ENCODE results near the gene SLC24A3.

SLC24A3 gene

DNA sequence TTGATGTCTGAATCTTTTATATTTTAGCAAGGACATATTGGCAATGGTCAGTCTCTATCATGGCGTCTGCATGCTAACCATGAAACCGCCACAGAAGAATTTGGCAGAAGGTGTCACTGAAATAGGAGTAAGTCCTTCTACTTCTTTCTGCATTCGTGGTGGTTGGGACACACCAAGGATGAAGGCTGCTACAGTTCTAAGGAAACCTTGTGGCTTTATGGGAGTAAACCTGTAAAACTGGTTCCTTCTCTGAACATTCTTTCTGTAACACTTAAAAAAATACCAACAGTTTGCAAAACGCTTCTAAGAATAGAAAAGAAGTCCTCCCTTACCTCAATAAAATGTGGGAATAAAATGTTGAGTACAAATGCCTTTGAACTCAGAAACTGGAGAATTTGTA is 195.3 kb downstream of the SLC24A3 start:
- peak; percentile 61 for DNase-seq (ENCODE audit: low read depth)
- H3K4me3 ChIP-seq (ENCODE audit: low read depth, low read length) = no peak overlapping the region
- TF ChIP-seq, protein P1, sequence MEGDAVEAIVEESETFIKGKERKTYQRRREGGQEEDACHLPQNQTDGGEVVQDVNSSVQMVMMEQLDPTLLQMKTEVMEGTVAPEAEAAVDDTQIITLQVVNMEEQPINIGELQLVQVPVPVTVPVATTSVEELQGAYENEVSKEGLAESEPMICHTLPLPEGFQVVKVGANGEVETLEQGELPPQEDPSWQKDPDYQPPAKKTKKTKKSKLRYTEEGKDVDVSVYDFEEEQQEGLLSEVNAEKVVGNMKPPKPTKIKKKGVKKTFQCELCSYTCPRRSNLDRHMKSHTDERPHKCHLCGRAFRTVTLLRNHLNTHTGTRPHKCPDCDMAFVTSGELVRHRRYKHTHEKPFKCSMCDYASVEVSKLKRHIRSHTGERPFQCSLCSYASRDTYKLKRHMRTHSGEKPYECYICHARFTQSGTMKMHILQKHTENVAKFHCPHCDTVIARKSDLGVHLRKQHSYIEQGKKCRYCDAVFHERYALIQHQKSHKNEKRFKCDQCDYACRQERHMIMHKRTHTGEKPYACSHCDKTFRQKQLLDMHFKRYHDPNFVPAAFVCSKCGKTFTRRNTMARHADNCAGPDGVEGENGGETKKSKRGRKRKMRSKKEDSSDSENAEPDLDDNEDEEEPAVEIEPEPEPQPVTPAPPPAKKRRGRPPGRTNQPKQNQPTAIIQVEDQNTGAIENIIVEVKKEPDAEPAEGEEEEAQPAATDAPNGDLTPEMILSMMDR (IDR thresholded peaks at IDR 0.05; ENCODE audit: low read depth, low read length) = no peak
- TF ChIP-seq MYC (IDR thresholded peaks at IDR 0.05; ENCODE audit: low read depth, low read length) (no peak), POLR2A (IDR thresholded peaks at IDR 0.05; ENCODE audit: extremely low read depth, insufficient read length) (no peak)
- TF ChIP-seq, protein P2, sequence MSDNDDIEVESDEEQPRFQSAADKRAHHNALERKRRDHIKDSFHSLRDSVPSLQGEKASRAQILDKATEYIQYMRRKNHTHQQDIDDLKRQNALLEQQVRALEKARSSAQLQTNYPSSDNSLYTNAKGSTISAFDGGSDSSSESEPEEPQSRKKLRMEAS (IDR thresholded peaks at IDR 0.05; ENCODE audit: low read depth, low read length) = no peak

DNA sequence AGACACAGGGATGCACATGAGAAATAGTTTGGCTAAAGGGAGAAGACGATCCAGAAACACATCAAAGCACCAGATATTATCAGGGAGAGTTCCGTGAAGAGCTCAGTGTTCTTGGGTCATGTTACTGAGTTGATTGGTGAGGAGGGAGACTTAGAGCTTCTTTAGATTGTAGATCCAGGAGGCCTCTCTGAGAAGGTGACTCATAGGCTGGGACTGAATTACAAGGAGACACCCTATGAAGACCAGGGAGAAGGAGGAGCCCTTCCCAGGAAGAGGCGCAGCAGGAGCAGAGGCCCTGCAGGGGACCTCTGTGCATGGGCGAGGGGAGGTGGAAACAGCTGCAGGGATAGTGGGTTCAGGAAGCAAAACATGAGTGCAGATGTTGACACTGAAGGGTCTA is 196.5 kb downstream of the SLC24A3 start:
- no peak for DNase-seq (ENCODE audit: low read depth)
- TF ChIP-seq POLR2A (IDR thresholded peaks at IDR 0.05; ENCODE audit: extremely low read depth, insufficient read length) = no peak
- TF ChIP-seq, protein P2 (IDR thresholded peaks at IDR 0.05; ENCODE audit: low read depth, low read length) = no peak
- TF ChIP-seq, protein P1 (IDR thresholded peaks at IDR 0.05; ENCODE audit: low read depth, low read length) = no peak
- H3K4me3 ChIP-seq (ENCODE audit: low read depth, low read length) = no peak overlapping the region

DNA sequence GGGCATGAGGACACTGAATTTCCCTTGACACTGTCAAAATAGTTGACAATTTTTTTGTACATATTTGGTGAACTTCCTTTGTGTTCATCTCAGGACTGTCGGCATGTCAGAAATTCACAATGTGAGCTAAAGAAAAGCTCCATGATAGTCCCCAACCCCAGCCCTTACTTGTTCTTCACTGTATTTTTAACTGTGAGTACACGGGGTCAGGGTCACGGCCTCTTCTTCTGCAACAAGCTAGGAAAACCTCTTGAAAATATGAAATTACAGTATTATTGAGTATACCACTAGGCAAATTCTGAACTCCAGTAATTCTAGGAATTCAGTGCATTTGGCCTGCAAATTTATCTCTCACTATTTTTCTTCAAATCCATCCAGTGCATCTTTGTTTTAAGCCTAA is 199.4 kb downstream of the SLC24A3 start:
- no peak for DNase-seq (ENCODE audit: low read depth)
- TF ChIP-seq, protein P2 (IDR thresholded peaks at IDR 0.05; ENCODE audit: low read depth, low read length) = no peak
- TF ChIP-seq MYC (IDR thresholded peaks at IDR 0.05; ENCODE audit: low read depth, low read length) (no peak), POLR2A (IDR thresholded peaks at IDR 0.05; ENCODE audit: extremely low read depth, insufficient read length) (no peak)
- no peak overlapping the region for H3K4me3 ChIP-seq (ENCODE audit: low read depth, low read length)

DNA sequence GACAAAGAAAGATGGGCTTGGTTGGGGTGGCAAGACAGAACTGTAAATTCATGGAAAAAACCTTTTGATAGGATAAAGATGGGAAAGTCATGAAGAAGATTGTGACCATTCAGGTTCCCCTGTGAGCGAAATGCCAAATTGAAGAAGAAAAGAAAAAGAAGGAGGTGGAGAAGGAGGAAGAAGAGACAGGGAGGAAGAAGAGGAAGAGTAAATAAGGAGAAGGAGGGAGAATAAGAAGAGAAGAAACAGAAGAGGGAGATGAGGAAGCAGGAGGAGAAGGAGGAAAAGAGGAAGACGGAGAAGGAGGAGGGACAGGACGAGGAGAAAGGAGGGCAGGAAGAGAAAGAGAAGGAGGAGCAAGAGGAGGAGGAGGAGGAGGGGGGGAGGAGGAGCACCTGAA is 199.8 kb downstream of the SLC24A3 start:
- DNase-seq (ENCODE audit: low read depth) = no peak
- TF ChIP-seq MYC (IDR thresholded peaks at IDR 0.05; ENCODE audit: low read depth, low read length) (no peak), POLR2A (IDR thresholded peaks at IDR 0.05; ENCODE audit: extremely low read depth, insufficient read length) (no peak)
- TF ChIP-seq, protein P1 (IDR thresholded peaks at IDR 0.05; ENCODE audit: low read depth, low read length) = no peak
- TF ChIP-seq, protein P2 (IDR thresholded peaks at IDR 0.05; ENCODE audit: low read depth, low read length) = no peak
- H3K4me3 ChIP-seq (ENCODE audit: low read depth, low read length) = no peak overlapping the region

DNA sequence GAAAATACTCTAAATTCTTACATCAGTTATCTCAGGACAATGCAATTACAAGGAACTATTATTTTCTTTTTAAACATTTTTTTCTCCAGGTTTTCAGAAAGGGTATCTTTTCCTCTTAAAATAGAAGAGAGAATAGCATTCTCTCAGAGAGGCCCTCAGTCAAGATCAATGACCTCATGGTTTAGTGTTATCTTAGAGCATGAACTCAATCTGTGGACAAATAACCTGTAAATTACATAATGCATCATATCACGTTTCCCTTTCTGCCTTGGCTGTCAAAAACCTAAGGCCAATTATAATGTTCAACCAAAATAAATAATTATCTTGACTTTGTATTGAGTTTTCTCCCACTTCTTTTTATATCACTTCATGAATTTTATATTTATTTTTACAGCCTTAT is 202.2 kb downstream of the SLC24A3 start:
- no peak for DNase-seq (ENCODE audit: low read depth)
- TF ChIP-seq, protein P1 (IDR thresholded peaks at IDR 0.05; ENCODE audit: low read depth, low read length) = no peak
- TF ChIP-seq POLR2A (IDR thresholded peaks at IDR 0.05; ENCODE audit: extremely low read depth, insufficient read length) (no peak), MYC (IDR thresholded peaks at IDR 0.05; ENCODE audit: low read depth, low read length) (no peak)
- TF ChIP-seq, protein P2 (IDR thresholded peaks at IDR 0.05; ENCODE audit: low read depth, low read length) = no peak
- no peak overlapping the region for H3K4me3 ChIP-seq (ENCODE audit: low read depth, low read length)

DNA sequence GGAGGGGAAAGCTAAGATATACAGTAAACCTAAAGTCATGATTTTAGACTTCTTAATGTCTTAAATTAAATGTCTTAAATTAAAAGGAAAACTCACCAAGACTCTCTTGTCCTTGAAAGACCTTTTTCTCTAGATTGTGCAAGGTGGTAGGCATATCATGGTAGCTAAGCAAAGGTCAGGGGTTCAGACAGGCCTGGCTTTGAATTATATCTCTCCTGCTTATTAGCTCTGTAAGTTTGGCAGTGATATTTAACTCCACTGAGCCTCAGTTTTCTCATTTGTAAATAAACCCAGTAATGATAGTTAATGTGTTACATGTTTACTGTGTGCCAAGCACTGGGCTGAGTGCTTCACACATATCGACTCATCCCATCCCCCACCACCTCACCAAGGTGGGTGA is 203.3 kb downstream of the SLC24A3 start:
- no peak overlapping the region for H3K4me3 ChIP-seq (ENCODE audit: low read depth, low read length)
- no peak for DNase-seq (ENCODE audit: low read depth)
- no peak for TF ChIP-seq MYC (IDR thresholded peaks at IDR 0.05; ENCODE audit: low read depth, low read length)
- TF ChIP-seq, protein P1 (IDR thresholded peaks at IDR 0.05; ENCODE audit: low read depth, low read length) = no peak
- TF ChIP-seq POLR2A (IDR thresholded peaks at IDR 0.05; ENCODE audit: extremely low read depth, insufficient read length) = no peak
- TF ChIP-seq, protein P2 (IDR thresholded peaks at IDR 0.05; ENCODE audit: low read depth, low read length) = no peak

All from NB4 (cell line).